DMS79 (cell line): ENCODE data around the gene NPLOC4.
"Not testable (repeated sequence)": the region's sequence is repeated elsewhere in the genome, so short reads cannot be mapped to it uniquely, and the experiment has no call there.

ENCODE experiments used
- DNase-seq: peaks from one replicate; lab custom pipeline; 2025; lab: John Stamatoyannopoulos, UW

Gene NPLOC4

DNA sequence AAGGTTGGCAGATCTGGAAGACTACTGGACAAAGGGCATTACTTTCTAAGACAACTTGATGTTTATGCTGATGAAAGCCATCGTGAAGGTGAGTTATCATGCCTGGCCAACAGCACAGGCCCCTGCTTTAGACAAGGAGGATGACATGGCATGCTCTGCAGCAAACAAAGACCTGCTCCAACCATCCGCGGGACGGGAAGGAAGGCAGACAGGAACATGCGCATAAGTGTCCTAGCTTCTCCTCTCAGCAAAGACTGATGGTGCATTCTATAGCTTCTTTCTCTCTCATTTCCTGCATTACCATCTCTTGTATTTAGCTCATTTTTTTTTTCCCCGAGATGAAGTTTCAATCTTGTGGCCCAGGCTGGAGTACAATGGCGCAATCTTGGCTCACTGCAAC is 5.4 kb downstream of the NPLOC4 start:
- no peak for DNase-seq

DNA sequence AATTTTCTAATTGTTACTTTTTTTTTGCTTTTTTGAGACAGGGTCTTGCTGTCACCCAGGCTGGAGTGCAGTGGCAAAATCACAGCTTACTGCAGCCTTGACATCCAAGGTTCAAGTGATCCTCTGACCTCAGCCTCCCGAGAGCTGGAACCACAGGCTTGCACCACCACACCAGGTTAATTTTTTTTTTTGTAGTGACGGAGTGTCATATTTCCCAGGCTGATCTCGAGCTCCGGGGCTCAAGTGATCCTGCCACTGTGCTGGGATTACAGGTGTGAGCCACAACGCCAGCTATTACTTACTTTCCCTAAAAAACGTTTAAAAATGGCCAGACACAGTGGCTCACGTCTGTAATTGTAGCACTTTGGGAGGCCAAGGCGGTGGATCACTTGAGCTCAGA is 6.6 kb downstream of the NPLOC4 start:
- DNase-seq = no peak

DNA sequence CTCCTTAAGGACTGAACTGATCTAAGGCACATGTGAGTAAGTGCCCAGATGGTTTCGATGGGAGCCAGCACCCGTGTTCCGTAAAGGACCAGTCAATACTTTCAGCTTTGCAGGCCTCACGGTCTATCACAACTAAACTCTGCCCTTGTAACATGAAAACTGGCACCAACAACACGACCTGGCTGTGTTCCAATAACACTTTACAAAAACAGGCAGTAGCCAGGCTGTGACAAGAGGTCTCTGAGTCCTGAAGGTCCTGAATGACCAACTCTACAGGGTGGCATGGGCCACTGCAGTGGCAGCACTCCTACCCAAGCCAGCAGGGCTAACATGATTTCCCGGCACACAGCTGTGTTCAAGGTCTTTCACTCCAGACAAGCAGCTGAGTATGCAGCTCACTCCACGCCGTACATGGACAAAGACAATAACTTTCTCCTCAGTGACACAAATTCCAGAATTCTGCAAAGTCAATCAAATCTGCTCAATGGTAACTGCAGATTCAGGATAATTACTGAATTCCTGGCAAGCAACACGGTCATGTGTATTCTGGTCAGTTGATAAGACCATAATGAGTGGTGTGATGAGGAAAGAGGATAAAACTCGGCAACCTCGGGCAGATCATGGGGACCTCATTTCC is 15.3 kb downstream of the NPLOC4 start:
- no peak for DNase-seq

DNA sequence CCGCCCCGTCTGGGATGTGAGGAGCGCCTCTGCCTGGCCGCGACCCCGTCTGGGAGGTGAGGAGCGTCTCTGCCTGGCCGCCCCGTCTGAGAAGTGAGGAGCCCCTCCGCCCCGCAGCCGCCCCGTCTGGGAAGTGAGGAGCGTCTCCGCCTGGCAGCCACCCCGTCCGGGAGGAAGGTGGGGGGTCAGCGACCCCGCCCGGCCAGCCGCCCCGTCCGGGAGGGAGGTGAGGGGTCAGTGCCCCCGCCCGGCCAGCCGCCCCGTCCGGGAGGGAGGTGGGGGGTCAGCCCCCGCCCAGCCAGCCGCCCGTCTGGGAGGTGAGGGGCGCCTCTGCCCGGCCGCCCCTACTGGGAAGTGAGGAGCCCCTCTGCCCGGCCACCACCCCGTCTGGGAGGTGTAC is 18.6 kb downstream of the NPLOC4 start:
- DNase-seq = not testable (repeated sequence)

DNA sequence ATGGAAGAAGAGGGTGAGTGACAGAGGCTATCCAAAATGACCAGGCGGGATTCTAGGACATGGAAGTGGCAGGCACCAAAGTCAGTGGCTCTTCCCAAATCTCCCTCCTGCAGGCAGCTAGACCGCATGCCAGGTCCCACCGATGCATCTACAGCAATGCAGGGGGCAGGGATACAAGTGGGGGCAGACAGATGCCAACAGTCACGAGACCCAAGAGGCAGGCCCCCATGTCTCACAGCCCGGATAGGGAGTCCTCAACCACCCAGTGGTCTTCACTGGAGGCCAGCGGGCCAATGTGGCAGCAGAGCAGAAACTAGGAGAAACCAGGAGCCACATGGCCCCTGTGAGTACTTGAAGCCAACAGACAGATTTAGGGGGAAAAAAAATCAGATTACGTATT is 20.0 kb downstream of the NPLOC4 start:
- DNase-seq = no peak

DNA sequence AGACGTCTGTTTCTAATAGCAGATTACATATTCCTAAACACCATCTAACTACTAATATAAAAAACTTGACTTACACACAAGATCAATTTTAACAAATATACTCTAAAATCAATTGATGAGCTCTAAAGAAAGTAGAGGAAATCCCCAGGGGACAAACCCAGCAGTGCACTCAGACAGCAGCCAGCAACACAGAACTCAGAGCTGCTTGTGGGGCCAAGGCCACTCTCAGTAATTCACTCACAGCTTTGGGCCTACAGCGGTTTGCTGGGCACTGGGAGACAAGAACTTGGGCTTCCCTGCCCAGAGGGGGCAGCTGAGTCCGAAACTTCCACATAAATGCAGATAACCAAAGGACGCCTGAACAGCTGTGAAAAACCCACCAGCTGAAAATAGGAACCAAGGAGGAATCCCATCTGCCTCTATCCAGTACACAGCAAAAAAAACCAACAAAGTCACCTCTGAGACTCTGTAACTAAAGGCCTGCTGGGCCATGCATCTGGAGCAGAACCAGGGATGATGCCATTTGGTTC is 21.4 kb downstream of the NPLOC4 start:
- DNase-seq = no peak

DNA sequence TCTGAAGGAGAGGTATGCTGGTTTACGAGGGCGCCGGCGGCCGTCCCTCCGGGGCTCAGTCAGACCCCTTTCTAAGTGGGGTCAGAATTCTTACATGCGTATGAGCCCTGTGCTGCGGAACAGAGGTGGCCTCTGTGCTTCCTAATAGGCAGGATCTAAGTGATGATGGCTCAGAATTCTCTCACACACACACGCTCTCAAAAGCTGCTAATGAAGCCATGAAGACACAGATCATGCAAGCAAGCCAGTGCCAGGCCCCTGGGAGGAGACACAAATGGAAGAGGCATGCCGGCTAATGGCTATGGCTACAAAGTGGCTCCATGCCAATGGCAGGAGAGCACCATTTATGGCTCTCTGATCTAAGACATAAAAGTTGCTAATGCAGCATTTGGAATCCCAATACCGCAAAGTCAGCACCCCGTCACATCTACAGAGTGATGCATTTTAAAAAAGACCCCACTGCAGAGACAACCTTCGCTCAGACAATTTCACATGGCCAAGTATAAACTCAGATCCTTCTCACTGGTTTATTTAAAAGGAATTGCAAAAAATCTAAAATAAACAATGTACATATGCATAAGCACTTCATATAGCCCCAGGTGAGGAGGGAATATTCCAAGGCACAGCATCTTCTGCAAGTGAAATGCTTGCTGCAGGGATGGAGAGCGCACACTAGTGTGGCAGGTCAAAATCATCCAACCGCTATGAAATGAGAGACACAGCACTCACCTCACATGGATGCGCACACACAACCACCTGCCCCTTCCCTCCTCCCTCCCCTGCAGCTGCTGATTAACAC is 24.5 kb downstream of the NPLOC4 start:
- DNase-seq = no peak

DNA sequence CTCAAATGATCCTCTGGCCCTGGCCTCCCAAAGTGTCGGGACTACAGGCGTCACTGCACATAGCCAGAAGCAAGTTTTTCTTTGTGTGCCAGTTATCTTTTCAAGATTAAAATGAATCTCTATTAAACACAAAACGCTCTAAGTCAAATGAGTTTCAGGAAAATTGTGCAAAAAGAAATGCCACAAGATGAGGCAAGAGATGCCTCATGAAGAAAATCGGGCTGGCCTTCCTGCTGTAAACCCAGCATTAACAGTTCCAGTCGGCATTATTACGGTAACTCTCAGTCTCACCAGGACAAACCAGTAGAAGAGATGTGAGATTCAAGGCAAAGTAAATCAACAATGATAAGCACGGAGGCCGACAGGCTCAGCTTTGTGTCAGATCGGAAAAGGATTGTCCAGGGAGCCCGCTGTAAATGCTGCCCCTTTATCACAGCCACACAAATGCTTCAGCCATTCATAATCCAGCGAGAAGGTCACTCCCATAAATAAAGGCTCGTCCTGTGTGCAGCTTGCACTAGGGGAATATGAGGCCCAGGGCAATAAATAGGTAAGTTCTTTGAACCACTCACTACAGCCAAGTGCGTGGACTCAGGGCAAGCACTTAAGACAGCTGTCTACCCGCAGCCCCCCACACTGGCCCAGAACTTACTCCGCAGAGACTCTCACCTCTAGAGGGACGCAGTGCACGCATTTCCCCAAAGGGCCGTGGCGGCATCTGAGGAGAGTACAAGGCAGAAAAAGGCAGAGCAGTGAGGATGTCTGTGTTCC is 27.2 kb downstream of the NPLOC4 start:
- DNase-seq = no peak

DNA sequence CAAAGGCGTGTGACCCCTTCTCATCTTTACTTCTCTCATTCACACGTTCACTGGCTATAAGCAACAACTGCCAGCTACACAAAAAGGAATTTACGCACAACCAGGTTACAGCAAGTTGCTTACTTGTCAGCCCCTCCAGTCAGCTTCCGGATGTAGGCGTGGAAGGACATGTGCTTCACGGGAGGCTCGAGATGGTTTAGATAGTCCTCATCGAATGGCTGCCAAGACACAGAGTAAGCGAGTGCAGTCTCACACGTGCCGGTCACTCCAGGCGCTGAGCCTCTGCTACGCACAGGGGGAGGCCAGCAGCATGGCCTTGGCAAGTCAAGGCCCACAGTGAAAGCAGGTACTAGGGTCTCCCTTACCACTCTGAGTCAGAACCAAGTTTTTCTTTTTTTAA is 28.3 kb downstream of the NPLOC4 start:
- DNase-seq = no peak

DNA sequence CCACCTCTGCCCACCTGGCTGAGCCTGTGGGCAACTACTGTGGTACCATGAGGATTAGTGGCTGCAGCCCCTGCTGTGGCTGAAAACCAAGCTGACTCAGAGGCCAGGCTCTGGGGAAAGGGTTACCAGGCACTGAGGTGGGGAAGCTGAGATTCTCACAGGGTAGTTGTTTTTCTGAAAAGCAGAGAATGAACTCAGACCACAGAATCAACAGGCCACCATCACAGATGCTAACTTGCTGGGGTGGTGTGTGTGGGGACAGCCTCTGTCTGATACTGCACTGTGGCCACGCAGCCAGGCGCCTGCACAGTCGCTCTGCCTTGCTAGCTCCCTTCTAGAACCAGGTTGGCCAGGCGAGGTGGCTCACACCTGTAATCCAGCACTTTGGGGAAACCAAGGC is 28.8 kb downstream of the NPLOC4 start:
- DNase-seq = no peak

DNA sequence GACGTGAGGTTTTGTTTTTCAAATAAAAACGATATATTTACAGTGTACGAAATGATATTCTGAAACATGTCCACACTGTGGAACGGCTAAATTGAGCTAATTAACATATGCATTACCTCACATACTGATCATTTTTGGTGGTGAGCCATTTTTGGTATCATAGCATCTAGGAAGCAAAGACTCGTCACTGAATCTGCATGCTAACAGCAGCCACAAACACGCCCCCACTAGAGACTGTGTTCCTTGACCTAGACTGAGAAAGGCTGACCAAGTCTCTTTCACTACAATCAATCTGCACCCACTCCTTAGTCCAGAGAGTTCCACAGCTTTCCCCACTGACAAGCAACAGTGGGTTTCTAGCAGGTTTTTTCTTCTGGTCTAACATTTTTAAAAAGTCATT is 29.5 kb downstream of the NPLOC4 start:
- DNase-seq = no peak

DNA sequence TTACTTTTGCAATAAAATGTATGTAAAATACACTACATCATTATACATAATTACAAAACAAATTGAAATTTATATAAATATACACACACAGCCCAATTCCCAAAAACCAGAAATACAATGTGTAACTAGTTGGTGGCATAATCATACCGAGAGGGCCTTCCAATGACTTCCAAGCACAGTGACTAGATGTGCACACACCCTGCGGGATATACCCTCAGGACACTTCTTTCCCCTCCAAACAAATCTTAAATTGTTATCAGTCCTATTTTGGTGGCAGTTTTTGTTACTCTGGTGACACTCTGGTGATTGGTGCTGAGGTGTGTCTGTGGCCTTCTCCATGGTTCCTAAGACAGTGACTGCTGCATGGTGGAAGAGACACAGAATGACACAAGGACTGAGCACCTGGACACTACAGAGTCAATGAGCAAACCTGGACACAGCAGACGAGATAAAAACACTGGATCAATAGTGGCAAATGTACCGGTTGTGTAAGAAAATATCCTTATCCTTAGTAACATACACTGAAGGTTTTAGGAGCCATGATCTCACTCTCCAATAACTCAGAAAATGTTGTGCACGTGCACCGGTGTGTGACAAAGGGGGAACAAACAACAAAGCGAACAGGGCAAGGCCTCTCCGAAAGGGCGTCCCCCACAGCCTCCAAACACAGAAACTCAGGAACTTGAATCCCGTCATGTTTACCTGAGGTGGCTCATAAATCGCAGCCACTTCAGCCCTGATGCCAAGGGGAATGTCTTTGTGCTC is 32.9 kb downstream of the NPLOC4 start:
- no peak for DNase-seq

DNA sequence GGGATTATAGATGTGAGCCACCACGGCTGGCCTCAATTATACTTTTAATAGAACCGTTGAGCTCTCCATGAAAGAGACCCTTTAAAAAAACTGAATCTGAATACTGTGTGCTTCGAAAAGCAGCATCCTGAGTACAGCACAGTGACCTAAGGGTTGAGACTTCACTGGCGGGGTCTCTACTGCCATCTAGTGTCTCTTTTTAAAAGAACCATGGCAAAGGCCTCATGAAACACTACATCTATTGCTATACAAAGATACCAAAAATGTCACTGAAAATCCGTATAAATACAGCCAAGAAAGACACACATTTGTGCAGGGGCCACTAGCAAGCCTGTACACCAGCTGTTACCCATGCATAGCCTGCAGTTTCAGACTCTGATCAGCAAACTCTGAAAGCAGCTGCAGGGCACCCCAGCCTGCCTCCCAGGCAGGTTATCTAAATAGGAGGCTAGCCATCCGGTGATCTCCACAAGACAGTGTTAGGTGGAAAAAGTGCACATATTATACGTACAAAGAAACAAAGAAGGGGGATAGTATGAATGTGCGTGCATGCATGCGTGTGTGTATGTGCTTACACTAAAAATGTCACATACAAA is 35.3 kb downstream of the NPLOC4 start:
- peak; percentile 28 for DNase-seq

DNA sequence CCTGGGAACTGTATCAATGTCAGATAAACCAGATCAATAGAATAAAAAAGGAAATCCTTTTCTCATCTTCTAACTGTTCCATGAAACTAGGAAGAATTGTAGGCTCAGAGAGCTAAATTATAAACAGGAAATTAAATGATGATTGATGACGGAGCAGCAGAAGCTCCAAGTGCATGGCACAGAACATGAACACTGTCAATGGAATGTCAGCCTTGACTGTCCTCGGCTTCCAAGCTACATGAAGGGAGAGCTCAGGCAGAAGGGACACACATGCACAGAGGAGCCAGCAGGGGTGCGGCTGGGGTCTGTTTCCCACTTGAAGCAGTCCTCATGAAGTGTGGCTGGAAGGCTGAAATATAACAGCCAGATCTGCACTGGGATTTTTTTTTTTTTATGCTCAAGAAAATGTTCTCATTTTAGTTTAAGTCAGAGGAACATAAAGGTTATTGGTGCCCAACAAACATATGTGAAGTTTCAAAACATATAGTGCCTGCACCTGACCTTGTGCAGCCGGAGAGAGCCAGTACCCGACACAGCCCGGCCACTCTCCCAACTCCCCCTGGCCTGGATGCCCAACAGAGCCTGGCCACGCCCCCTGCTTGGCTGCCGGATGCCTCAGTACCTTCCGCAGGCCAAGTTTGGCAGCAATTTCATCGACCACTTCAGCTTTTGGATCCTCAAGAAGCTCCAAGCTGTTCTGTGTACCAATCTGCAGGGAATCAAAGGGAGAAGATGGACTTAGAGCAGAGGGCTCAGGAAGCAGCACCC is 37.0 kb downstream of the NPLOC4 start:
- no peak for DNase-seq

DNA sequence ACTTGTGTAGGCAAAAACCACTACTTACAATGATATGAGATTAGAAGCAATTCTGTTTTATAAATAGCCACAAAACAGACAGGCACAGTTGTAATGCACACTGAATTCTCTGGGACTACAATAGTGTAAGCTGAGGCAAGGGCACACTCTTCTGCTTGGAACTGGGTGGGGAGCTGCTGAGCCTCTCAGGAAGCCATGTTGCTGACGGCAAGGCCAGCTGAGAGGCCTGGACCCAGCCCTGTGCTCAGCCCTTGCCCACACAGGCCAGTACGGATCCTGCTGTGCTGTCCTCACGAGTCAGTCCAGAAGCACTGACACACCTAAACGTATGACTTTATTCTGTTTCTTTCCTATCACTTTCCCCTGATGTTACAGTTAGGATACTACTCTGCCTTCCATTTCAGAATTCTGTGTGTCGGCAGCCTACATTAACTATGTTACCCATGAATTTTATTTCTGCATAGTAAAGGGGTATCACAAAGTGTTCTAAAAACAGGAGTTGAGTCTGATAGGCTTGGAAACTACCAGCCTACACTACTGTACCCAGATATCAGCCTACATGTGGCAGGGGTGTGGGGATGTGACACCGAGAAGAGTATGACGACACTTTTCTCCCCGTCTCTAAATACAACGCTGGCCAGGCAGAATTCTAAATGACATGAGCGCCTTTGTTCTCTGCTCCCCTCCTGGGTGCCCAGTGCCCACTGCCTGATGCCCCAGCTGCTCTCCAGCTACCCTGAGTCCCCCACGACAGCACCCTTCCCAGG is 43.6 kb downstream of the NPLOC4 start:
- DNase-seq = no peak

DNA sequence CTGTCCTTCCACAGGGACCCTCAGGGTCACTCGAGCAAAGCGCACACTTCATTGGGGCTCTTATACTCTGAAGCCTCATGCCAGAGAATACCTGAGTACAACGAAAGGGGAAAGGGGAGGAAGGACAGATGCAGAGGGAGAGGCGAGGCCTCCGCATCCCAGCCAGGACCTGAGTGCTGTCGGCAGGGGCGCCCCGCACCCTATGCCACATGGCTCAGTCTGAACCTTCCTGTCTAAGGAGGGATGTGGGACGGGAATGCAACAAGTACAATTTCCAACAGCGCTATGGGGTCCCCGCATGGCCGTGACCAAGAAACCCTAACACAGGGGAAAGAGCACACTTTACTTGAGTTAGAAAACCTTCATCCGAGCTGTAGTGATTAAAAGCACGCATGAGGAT is 44.9 kb downstream of the NPLOC4 start:
- no peak for DNase-seq

DNA sequence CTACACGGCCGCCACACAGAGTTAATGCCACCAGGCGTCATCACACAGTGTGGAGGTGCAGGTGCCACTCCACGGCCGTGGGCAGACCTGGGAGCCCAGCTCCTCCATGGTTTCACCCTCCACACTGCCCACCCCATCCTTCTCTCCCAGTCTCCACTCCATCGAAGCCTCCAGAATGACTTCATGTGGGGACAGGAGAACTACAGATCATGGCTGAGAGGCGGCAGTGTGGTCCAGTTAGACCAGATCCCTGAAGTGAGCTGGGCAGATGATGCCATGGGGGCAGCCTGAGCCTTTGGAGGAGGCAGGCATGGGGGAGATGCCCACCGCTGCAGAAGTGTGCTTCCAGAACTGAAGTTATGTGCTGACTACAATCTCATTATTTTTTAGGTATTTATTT is 46.8 kb downstream of the NPLOC4 start:
- DNase-seq = no peak

DNA sequence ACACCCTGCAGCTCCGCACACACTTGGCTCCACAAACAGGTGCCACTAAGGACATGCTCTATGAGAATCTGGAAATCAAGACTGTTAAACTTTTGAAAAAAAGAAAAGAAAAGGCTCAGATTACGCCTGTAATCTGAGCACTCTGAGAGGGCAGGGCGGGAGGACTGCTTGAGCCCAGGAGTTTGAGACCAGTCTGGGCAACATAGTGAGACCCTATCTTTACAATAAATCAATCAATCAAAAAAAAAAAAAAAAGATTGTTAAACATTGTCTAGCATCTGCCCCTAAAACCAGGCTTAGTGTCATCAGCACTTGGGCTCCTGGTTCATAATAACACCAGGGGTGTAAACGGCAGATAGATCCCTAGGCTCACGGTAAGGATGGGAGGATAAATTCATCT is 47.3 kb downstream of the NPLOC4 start:
- DNase-seq = no peak

DNA sequence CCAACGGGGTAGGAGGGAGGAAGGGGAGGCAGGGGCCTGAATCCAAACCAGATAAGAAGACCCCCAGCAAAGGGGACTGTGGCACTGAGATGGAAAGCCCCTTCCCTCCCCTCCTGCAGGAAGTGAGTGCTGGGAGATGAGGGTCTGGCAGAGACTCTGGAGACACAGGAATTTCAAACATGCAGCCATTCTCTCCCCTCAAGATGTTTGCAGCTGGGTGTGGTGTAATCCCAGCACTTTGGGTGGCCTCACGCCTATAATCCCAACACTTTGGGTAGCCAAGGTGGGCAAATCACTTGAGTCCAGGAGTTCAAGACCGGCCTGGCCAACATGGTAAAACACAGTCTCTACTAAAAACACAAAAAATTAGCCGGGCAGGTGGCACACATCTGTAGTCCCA is 50.8 kb downstream of the NPLOC4 start:
- DNase-seq = no peak

DNA sequence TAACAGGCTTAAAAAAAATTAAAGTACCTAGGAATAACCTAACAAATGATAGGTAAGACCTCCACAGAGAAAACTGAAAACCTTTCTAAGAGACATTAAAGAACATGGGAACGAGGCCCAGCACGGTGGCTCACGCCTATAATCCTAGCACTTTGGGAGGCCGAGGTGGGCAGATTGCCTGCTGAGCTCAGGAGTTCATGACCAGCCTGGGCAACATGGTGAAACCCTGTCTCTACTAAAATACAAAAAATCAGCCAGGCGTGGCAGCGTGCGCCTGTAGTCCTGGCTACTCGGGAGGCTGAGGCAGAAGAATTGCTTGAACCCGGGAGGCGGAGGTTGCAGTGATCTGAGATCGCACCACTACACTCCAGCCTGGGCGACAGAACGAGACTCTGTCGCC is 52.1 kb downstream of the NPLOC4 start:
- not testable (repeated sequence) for DNase-seq
